Cardiac muscle cell (in vitro differentiated cells and primary cell): ENCODE results near the gene BMI1. TPM values are rescaled to one million over a fixed set of nuclear protein-coding genes. Genes with fewer than 3 reads are reported as not detected.

Source experiments
- DNase-seq, 2 donors: peaks; one replicate each; pipeline versions ENCODE4 v3.0.0 to v3.0.0-alpha.2; 2010 to 2017; ENCODE audit warnings: low read depth in 1 of 2, low spot score in 1 of 2
- H3K27ac ChIP-seq: fragments of 200-600 bp; sonication (generic); 2 replicates; pipeline ENCODE4 v1.5.1; 2016
- H3K27me3 ChIP-seq: fragments of 200-600 bp; sonication (generic); 2 replicates; pipeline ENCODE4 v1.6.0; 2016; ENCODE audit warnings: control low read depth
- H3K36me3 ChIP-seq: fragments of 200-600 bp; sonication (generic); 2 replicates; pipeline ENCODE4 v1.5.1; 2016; ENCODE audit warnings: control low read depth
- H3K4me1 ChIP-seq: fragments of 200-600 bp; sonication (generic); 2 replicates; pipeline ENCODE4 v1.8.1; 2017; ENCODE audit warnings: low read depth, mild to moderate bottlenecking, mixed run types
- H3K4me3 ChIP-seq: fragments of 200-600 bp; sonication (generic); 2 replicates; pipeline ENCODE4 v1.5.1; 2016; ENCODE audit warnings: mild to moderate bottlenecking
- H3K9me3 ChIP-seq: fragments of 200-600 bp; sonication (generic); 2 replicates; pipeline ENCODE4 v1.5.1; 2017; ENCODE audit warnings: low read depth, mild to moderate bottlenecking, control low read depth
- CTCF ChIP-seq: IDR thresholded peaks from 2 replicates; pipeline ENCODE4 v1.5.1; 2012; ENCODE audit warnings: low read depth, mild to moderate bottlenecking, low read length
- polyA plus RNA-seq: library from polyadenylated mRNA; unstranded; fragments of >200 nt; fragmentation: Nextera tagmentation; extraction: Ambion mirVana; gene quantifications from 2 replicates; pipeline ENCODE4 v1.2.1, GENCODE V29; 2016
- total RNA-seq: library from RNA; depleted of rRNA; stranded (reverse); fragments of >200 nt; gene quantifications from 2 replicates; pipeline ENCODE4 v1.2.3, GENCODE V29; 2016

Gene BMI1
- total and polyA plus RNA-seq, 2 experiments from 2014 or later = 10.4 to 16.7 TPM

- peaks cover 22% of the 10 kb centered on the region for H3K4me1 ChIP-seq
- H3K4me3 ChIP-seq = peak overlapping the region; percentile 26
- peaks cover 72% of the 10 kb centered on the region for H3K27me3 ChIP-seq
- H3K36me3 ChIP-seq = no peaks in the 10 kb centered on the region
- no peak for TF ChIP-seq CTCF
- no peaks in the 10 kb centered on the region for H3K9me3 ChIP-seq
- no peak for DNase-seq
- no peak overlapping the region for H3K27ac ChIP-seq
These were observed 830 bp upstream of the BMI1 start for GRCh38 chr10:22319980-22320558.

GRCh38 chr10:22321156-22321923, 441 bp downstream of the BMI1 start:
- H3K36me3 ChIP-seq = no peaks in the 10 kb centered on the region
- peak; percentile 88 for DNase-seq
- peaks cover 20% of the 10 kb centered on the region for H3K4me1 ChIP-seq
- H3K9me3 ChIP-seq = no peaks in the 10 kb centered on the region
- H3K27me3 ChIP-seq = peaks cover 66% of the 10 kb centered on the region
- TF ChIP-seq CTCF = no peak
- H3K27ac ChIP-seq = peak overlapping the region; percentile 57
- peak overlapping the region; percentile 86 for H3K4me3 ChIP-seq

- peaks cover 74% of the 10 kb centered on the region for H3K27me3 ChIP-seq
- peaks cover 19% of the 10 kb centered on the region for H3K4me1 ChIP-seq
- H3K27ac ChIP-seq = no peak overlapping the region
- peak; percentile 32 to 50 for DNase-seq
- no peak for TF ChIP-seq CTCF
- H3K9me3 ChIP-seq = no peaks in the 10 kb centered on the region
- H3K4me3 ChIP-seq = peak overlapping the region; percentile 70
- no peaks in the 10 kb centered on the region for H3K36me3 ChIP-seq
These were observed 1.2 kb downstream of the BMI1 start for GRCh38 chr10:22321924-22322640.

GRCh38 chr10:22322641-22323160, 1.8 kb downstream of the BMI1 start:
- H3K27ac ChIP-seq = no peak overlapping the region
- TF ChIP-seq CTCF = no peak
- H3K9me3 ChIP-seq = no peaks in the 10 kb centered on the region
- H3K4me3 ChIP-seq = peak overlapping the region; percentile 70
- no peak for DNase-seq
- H3K27me3 ChIP-seq = peaks cover 70% of the 10 kb centered on the region
- peaks cover 16% of the 10 kb centered on the region for H3K4me1 ChIP-seq
- H3K36me3 ChIP-seq = peaks cover 3% of the 10 kb centered on the region

GRCh38 chr10:22323538-22324305, 2.8 kb downstream of the BMI1 start:
- Histone ChIP-seq H3K4me3 (no peak overlapping the region), H3K27me3 (peaks cover 60% of the 10 kb centered on the region)

More at GRCh38 chr10:22323538-22324305, 2.8 kb downstream of the BMI1 start:
- no peak for TF ChIP-seq CTCF
- Histone ChIP-seq H3K27ac (no peak overlapping the region), H3K4me1 (peaks cover 16% of the 10 kb centered on the region), H3K36me3 (peaks cover 12% of the 10 kb centered on the region), H3K9me3 (no peaks in the 10 kb centered on the region)
- no peak for DNase-seq
